GM12878 (cell line): ENCODE results near the gene SLC25A17. TPM values are rescaled to one million over a fixed set of nuclear protein-coding genes. Genes with fewer than 3 reads are reported as not detected.

Experiments used
- ATAC-seq: fragments of 200-7000 bp; cut with Tn5 transposase; 3 replicates; pipeline ENCODE4 v1.9.1; 2020; ENCODE audit warnings: mild to moderate bottlenecking, moderate library complexity
- BruUV-seq: library from RNA; stranded (reverse); fragments of 400-500 nt; replicated peaks from 2 replicates; lab custom pipeline; 2021; lab: Mats Ljungman, UMichigan
- CTCF ChIA-PET: fragments of 300-600 bp; sonication (Branson Sonifier 250); formaldehyde crosslinking; extraction: SDS; loops from one replicate; lab custom pipeline; 2021; ENCODE audit warnings: inconsistent platforms; lab: Yijun Ruan, JAX
- POLR2A ChIA-PET: fragments of 350-600 bp; formaldehyde crosslinking; extraction: SDS; loops from one replicate; lab custom pipeline; 2021; ENCODE audit warnings: inconsistent platforms; lab: Charles Lee
- RAD21 ChIA-PET: fragments of 300-600 bp; sonication (Branson Sonifier 250); formaldehyde crosslinking; loops from one replicate; lab custom pipeline; 2023; ENCODE audit warnings: antibody characterized with exemption; ENCODE audit not compliant: unreplicated experiment; lab: Charles Lee
- SMC1A ChIA-PET: fragments of 300-600 bp; sonication (Branson Sonifier 250); formaldehyde crosslinking; loops from one replicate; lab custom pipeline; 2023; ENCODE audit not compliant: unreplicated experiment, uncharacterized antibody; lab: Charles Lee
- DNase-seq: peaks from one replicate; pipeline ENCODE4 v3.0.0-alpha.2; 2011; ENCODE audit warnings: low read depth, low spot score
- FAIRE-seq: peaks from 3 replicates; lab custom pipeline; 2011; peaks lifted over from hg19 to GRCh38; lab: Jason Lieb, UNC
- H2AFZ ChIP-seq: 2 replicates; pipeline ENCODE4 v1.6.0; 2011; ENCODE audit warnings: low read depth, low read length, control low read depth; ENCODE audit not compliant: control insufficient read depth
- H3K27ac ChIP-seq: 2 replicates; pipeline ENCODE4 v1.5.1; 2011; ENCODE audit warnings: control low read depth; ENCODE audit not compliant: control insufficient read depth, insufficient read depth
- H3K27me3 ChIP-seq, 2 experiments: replicated peaks in 1 of 2; 2 replicates each; pipeline versions ENCODE4 v1.6.0 to v1.6.1; 2011; ENCODE audit warnings: low read length in 1 of 2; ENCODE audit not compliant: control insufficient read depth in 2 of 2, insufficient read depth in 2 of 2
- H3K36me3 ChIP-seq, 2 experiments: 2 replicates each; pipeline ENCODE4 v1.5.1; 2011; ENCODE audit warnings: low read length in 1 of 2; ENCODE audit not compliant: control insufficient read depth in 2 of 2, insufficient read depth in 2 of 2
- H3K4me1 ChIP-seq: 2 replicates; pipeline ENCODE4 v1.6.1; 2011; ENCODE audit warnings: mild to moderate bottlenecking, low read length, moderate library complexity, mixed read lengths; ENCODE audit not compliant: control insufficient read depth, insufficient read depth
- H3K4me2 ChIP-seq: 2 replicates; pipeline ENCODE4 v1.6.0; 2011; ENCODE audit warnings: control low read depth; ENCODE audit not compliant: control insufficient read depth, insufficient read depth
- H3K4me3 ChIP-seq: fragments of 200-600 bp; sonication (generic); 2 replicates; pipeline ENCODE4 v1.5.1; 2016
- H3K79me2 ChIP-seq: 2 replicates; pipeline ENCODE4 v1.6.0; 2011; ENCODE audit warnings: low read length; ENCODE audit not compliant: control insufficient read depth, insufficient read depth
- H3K9ac ChIP-seq: 2 replicates; pipeline ENCODE4 v1.8.0; 2011; ENCODE audit warnings: low read length, control low read depth, mixed read lengths; ENCODE audit not compliant: control insufficient read depth, insufficient read depth
- H3K9me3 ChIP-seq: replicated peaks from 3 replicates; pipeline ENCODE4 v1.5.1; 2011; ENCODE audit warnings: mild to moderate bottlenecking, low read length; ENCODE audit not compliant: control insufficient read depth, insufficient read depth
- H4K20me1 ChIP-seq: 2 replicates; pipeline ENCODE4 v1.6.0; 2011; ENCODE audit not compliant: control insufficient read depth, insufficient read depth
- E2F4 ChIP-seq: IDR thresholded peaks from 2 replicates; pipeline ENCODE4 v1.6.1; 2012; ENCODE audit warnings: low read depth, low read length, improper control_type of control experiment
- ETV6 ChIP-seq, 2 experiments: fragments of 450-650 bp in 1 of 2; IDR thresholded peaks in 1 of 2; conservative IDR thresholded peaks in 1 of 2; 2 replicates each; pipeline ENCODE4 v1.6.1; 2014; ENCODE audit warnings: antibody characterized with exemption in 1 of 2, borderline replicate concordance in 1 of 2, low read depth in 1 of 2, mild to moderate bottlenecking in 1 of 2, moderate library complexity in 1 of 2
- RELA ChIP-seq: fragments of 450-650 bp; IDR thresholded peaks from 2 replicates; pipeline ENCODE4 v1.8.0; 2014; ENCODE audit warnings: borderline replicate concordance; ENCODE audit not compliant: partially characterized antibody
- SUZ12 ChIP-seq: fragments of 200-600 bp; sonication (generic); IDR thresholded peaks from one replicate; pipeline ENCODE4 v1.6.1; 2018; ENCODE audit warnings: antibody characterized with exemption, mild to moderate bottlenecking; ENCODE audit not compliant: unreplicated experiment
- ZBTB4 ChIP-seq: fragments of 450-650 bp; formaldehyde crosslinking; IDR thresholded peaks from 2 replicates; pipeline ENCODE4 v1.4.0; 2022; ENCODE audit warnings: mild to moderate bottlenecking, moderate library complexity
- WGBS: methylation state at CpG from one replicate; pipeline ENCODE4 v1.1.6; 2016; ENCODE audit warnings: low lambda C conversion rate; ENCODE audit not compliant: insufficient replicate concordance, insufficient coverage; ENCODE audit errors: missing lambda C conversion rate; 5-methylcytosine and 5-hydroxymethylcytosine counted together
- in situ Hi-C: fragments of 300-500 bp; cut with MboI; formaldehyde crosslinking; loops from 9 replicates; pipeline ENCODE4 v1.14.3; 2018; ENCODE audit warnings: mixed read lengths
- intact Hi-C: fragments of 100-400 bp; cut with micrococcal nuclease; formaldehyde crosslinking; loops from one replicate; pipeline ENCODE4 v1.14.2; 2022; ENCODE audit not compliant: unreplicated experiment
- polyA plus RNA-seq, 11 experiments: library from polyadenylated mRNA; depleted of rRNA in 4 of 11; unstranded in 6 of 11; stranded (reverse) in 5 of 11; fragments of >200 nt; fragmentation: Nextera tagmentation in 4 of 11; fragmentation: Illumina TruSeq in 1 of 11; extraction: Ambion mirVana in 4 of 11; extraction: Trizol in 1 of 11; gene quantifications; 1 replicate in 1 of 11; 2 replicates in 10 of 11; pipeline versions ENCODE4 v1.2.1 to v1.2.3, GENCODE V29; 2011 to 2016; ENCODE audit warnings: inconsistent platforms in 2 of 11, missing spikeins in 2 of 11, low read depth in 1 of 11
- total RNA-seq, 4 experiments: library from RNA; depleted of rRNA in 3 of 4; stranded (reverse); fragments of >200 nt in 3 of 4; fragmentation: Illumina TruSeq in 1 of 4; extraction: Trizol in 1 of 4; gene quantifications; 2 replicates each; pipeline versions ENCODE4 v1.2.1 to v1.2.3, GENCODE V29; 2013 to 2021
- TF ChIP-seq, protein P1 (sequence below): fragments of 450-650 bp; conservative IDR thresholded peaks from 2 replicates; pipeline ENCODE4 v1.6.1; 2017; ENCODE audit warnings: mild to moderate bottlenecking, moderate library complexity
- TF ChIP-seq, protein P2 (sequence below), 3 experiments: IDR thresholded peaks in 2 of 3; conservative IDR thresholded peaks in 1 of 3; 2 replicates each; pipeline ENCODE4 v1.5.1; 2011; ENCODE audit warnings: low read depth in 3 of 3, low read length in 3 of 3, mild to moderate bottlenecking in 3 of 3, control low read depth in 2 of 3, moderate library complexity in 2 of 3, inconsistent platforms in 1 of 3, mixed read lengths in 1 of 3; ENCODE audit not compliant: control insufficient read depth in 2 of 3, insufficient read depth in 1 of 3; ENCODE audit errors: extremely low read depth in 1 of 3

SLC25A17 gene
- total and polyA plus RNA-seq, 10 of the 15 experiments (the other 5 are each of a cell fraction or from before 2014, with no cell fraction given): 37.5 to 113 (median 62.3) TPM

GRCh38 chr22:40806711-40807110, 12.4 kb downstream of the SLC25A17 start (continued):
- TF ChIP-seq ZBTB4 (CRISPR knock-in tag): no peak

DNA sequence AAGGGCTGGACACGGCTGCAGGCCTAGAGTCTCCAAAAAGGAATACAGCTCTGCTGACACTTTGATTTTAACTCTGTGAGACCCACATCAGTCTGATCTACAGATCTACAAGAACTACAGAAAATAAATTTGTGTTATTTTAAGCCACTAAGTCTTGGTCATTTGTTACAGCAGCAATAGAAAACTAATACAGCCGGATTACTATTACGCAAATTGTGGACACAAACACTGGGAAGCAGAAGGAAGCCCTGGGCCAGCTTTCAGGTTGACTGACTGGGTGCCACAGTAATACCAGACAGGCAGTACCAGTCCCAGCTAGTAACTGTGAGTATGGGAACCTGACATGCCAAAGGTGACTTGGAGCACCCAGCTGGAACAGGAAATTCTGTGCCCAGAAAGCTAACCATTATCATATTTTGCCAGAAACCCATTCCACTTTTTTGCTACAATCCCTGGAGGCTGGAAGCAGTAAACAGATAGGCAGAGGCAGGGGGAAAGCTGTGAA, 13.4 kb downstream of the SLC25A17 start:
- Histone ChIP-seq H3K4me2 (no peak overlapping the region), H3K27me3 (no peaks in the 10 kb centered on the region), H3K79me2 (peaks cover 52% of the 10 kb centered on the region)
- whole genome bisulfite sequencing: 97% methylated on average over 3 of the region's 3 CpGs
- SMC1A ChIA-PET: interaction anchor here (1.2 kb wide), 1 partner anchor 117 kb away, joined by 3 read pairs; no protein-coding TSS in a partner anchor
- TF ChIP-seq, protein P1, sequence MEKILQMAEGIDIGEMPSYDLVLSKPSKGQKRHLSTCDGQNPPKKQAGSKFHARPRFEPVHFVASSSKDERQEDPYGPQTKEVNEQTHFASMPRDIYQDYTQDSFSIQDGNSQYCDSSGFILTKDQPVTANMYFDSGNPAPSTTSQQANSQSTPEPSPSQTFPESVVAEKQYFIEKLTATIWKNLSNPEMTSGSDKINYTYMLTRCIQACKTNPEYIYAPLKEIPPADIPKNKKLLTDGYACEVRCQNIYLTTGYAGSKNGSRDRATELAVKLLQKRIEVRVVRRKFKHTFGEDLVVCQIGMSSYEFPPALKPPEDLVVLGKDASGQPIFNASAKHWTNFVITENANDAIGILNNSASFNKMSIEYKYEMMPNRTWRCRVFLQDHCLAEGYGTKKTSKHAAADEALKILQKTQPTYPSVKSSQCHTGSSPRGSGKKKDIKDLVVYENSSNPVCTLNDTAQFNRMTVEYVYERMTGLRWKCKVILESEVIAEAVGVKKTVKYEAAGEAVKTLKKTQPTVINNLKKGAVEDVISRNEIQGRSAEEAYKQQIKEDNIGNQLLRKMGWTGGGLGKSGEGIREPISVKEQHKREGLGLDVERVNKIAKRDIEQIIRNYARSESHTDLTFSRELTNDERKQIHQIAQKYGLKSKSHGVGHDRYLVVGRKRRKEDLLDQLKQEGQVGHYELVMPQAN: no peak
- TF ChIP-seq RELA (no peak), E2F4 (no peak), SUZ12 (no peak), ETV6 (conservative IDR thresholded peaks at IDR 0.05 in 1 of 2, IDR thresholded peaks at IDR 0.05 in 1 of 2; ENCODE audit: borderline replicate concordance in 1 of 2, low read depth in 1 of 2) (no peak)
- TF ChIP-seq, protein P2, sequence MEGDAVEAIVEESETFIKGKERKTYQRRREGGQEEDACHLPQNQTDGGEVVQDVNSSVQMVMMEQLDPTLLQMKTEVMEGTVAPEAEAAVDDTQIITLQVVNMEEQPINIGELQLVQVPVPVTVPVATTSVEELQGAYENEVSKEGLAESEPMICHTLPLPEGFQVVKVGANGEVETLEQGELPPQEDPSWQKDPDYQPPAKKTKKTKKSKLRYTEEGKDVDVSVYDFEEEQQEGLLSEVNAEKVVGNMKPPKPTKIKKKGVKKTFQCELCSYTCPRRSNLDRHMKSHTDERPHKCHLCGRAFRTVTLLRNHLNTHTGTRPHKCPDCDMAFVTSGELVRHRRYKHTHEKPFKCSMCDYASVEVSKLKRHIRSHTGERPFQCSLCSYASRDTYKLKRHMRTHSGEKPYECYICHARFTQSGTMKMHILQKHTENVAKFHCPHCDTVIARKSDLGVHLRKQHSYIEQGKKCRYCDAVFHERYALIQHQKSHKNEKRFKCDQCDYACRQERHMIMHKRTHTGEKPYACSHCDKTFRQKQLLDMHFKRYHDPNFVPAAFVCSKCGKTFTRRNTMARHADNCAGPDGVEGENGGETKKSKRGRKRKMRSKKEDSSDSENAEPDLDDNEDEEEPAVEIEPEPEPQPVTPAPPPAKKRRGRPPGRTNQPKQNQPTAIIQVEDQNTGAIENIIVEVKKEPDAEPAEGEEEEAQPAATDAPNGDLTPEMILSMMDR (IDR thresholded peaks at IDR 0.05 in 2 of 3, conservative IDR thresholded peaks at IDR 0.05 in 1 of 3; ENCODE audit: control insufficient read depth in 2 of 3, extremely low read depth in 1 of 3, insufficient read depth in 1 of 3, low read depth in 3 of 3, low read length in 3 of 3): no peak
- TF ChIP-seq, all 136 proteins: peak for 0
- DNase-seq: no peak
- peaks cover 2 to 11% of the 10 kb centered on the region in 2 experiments; a peak in 2 of 4 replicates for H3K36me3 ChIP-seq
- RAD21 ChIA-PET: no interaction called here
- intact Hi-C loops (no loop called here), in situ Hi-C loops (no loop called here)
- H3K27ac ChIP-seq: no peak overlapping the region
- FAIRE-seq: no peak
- no peak for ATAC-seq
- POLR2A ChIA-PET: interaction anchor here (1.1 kb wide), 1 partner anchor 8 kb away, joined by 3 read pairs; no protein-coding TSS in a partner anchor
- no peaks in the 10 kb centered on the region; the same call in 2 of the 3 replicates for H3K9me3 ChIP-seq
- BruUV-seq: no TSS peak
- no peaks in the 10 kb centered on the region for H4K20me1 ChIP-seq
- peaks cover 4% of the 10 kb centered on the region; the same call in 1 of the 2 replicates for H3K4me1 ChIP-seq
- H3K9ac ChIP-seq: no peak overlapping the region
- H2AFZ ChIP-seq: no peak overlapping the region
- CTCF ChIA-PET: interaction anchor here (1.0 kb wide), 1 partner anchor 14 kb away, joined by 3 read pairs; the partner anchor contains the start of gene SLC25A17
- no peak overlapping the region for H3K4me3 ChIP-seq
